ENCODE results near the gene ZBTB12. TPM values are rescaled to one million over a fixed set of nuclear protein-coding genes. Genes with fewer than 3 reads are reported as not detected.
"Not testable (repeated sequence)": the region's sequence is repeated elsewhere in the genome, so short reads cannot be mapped to it uniquely, and the experiment has no call there.

ZBTB12 gene
- polyA plus RNA-seq, 3 donors from 2014 or later = not detected

DNA sequence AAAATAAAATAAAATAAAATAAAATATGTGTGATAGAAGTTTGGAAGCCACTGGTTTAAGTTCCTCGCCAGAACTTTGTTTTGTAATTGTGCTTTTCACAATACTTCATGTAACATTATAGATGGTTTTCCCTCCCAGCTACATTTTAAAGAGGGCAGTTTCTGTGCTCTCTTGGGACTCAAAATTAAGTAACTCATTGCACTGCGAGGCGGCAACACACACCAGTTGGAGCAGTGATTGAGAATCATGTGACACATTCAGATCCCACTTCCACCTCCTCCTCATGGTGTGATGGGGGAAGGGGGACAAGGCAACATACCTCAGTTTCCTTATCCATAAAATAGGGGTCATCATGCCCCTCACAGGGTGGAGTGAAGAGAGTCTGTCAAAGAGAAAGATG lies 33.1 kb upstream of the ZBTB12 start:
- Mint-ChIP-seq H3K4me3 (no peak overlapping the region), H3K9me3 (no peaks in the 10 kb centered on the region), H3K36me3 (no peaks in the 10 kb centered on the region), H3K27ac (no peak overlapping the region), H3K4me1 (no peaks in the 10 kb centered on the region), H3K27me3 (ENCODE audit: low read depth in 3 of 3) (peaks cover 0 to 2% (median 2%) of the 10 kb centered on the region in 3 donors)
- DNase-seq = no peak

DNA sequence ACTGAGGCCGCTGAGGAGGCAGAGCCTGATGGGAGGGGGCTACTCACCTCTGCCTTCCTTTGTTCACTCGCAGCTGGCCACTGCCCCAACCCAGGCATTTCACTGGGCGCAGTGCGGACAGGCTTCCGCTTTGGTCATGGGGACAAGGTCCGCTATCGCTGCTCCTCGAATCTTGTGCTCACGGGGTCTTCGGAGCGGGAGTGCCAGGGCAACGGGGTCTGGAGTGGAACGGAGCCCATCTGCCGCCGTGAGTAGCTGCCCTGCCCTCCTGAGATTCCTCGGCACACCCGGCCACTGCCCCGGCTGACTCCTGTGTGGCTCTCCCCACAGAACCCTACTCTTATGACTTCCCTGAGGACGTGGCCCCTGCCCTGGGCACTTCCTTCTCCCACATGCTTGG lies 31.7 kb upstream of the ZBTB12 start:
- Mint-ChIP-seq H3K4me3 (no peak overlapping the region), H3K9me3 (no peaks in the 10 kb centered on the region), H3K27ac (no peak overlapping the region), H3K27me3 (ENCODE audit: low read depth in 3 of 3) (peaks cover 2% of the 10 kb centered on the region in 3 donors), H3K4me1 (no peaks in the 10 kb centered on the region), H3K36me3 (no peaks in the 10 kb centered on the region)
- no peak for DNase-seq

DNA sequence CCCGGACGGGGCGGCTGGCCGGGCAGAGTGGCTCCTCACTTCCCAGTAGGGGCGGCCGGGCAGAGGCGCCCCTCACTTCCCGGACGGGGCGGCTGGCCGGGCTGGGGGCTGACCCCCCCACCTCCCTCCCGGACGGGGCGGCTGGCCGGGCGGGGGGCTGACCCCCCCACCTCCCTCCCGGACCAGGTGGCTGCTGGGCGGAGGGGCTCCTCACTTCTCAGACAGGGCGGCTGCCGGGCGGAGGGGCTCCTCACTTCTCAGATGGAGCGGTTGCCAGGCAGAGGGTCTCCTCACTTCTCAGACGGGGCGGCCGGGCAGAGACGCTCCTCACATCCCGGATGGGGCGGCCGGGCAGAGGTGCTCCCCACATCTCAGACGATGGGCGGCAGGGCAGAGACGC lies 30.3 kb upstream of the ZBTB12 start:
- not testable (repeated sequence) for H3K27ac Mint-ChIP-seq; H3K4me3 Mint-ChIP-seq; H3K36me3 Mint-ChIP-seq; DNase-seq; H3K9me3 Mint-ChIP-seq; H3K4me1 Mint-ChIP-seq; H3K27me3 Mint-ChIP-seq (ENCODE audit: low read depth in 3 of 3)

DNA sequence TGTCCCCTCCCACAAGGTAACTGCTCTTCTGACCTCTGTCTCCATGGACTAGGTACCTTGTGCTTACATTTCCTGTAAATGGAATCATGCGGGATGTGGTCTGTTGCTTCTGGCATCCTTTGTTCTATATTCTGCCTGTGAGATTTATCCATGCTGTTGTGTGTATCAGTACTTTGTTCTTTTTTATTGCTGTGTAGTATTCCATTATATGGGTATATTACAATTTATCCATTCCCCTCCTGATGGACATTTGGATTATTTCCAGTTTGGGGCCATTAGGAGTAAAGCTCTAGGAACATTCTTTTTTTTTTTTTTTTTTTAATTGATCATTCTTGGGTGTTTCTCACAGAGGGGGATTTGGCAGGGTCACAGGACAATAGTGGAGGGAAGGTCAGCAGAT lies 29.1 kb upstream of the ZBTB12 start:
- no peak for DNase-seq
- no peaks in the 10 kb centered on the region for H3K9me3 Mint-ChIP-seq
- no peak overlapping the region for H3K4me3 Mint-ChIP-seq
- no peaks in the 10 kb centered on the region for H3K4me1 Mint-ChIP-seq
- H3K27ac Mint-ChIP-seq = no peak overlapping the region
- no peaks in the 10 kb centered on the region for H3K36me3 Mint-ChIP-seq
- peaks cover 2 to 5% (median 2%) of the 10 kb centered on the region in 3 donors for H3K27me3 Mint-ChIP-seq (ENCODE audit: low read depth in 3 of 3)

DNA sequence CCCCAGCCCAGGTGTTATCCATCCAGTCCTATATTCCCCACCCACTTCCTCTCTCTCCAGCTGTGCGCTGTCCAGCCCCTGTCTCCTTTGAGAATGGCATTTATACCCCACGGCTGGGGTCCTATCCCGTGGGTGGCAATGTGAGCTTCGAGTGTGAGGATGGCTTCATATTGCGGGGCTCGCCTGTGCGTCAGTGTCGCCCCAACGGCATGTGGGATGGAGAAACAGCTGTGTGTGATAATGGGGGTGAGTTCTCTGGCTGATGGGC lies 26.7 kb upstream of the ZBTB12 start:
- no peaks in the 10 kb centered on the region for H3K36me3 Mint-ChIP-seq
- no peak overlapping the region for H3K27ac Mint-ChIP-seq
- no peak overlapping the region for H3K4me3 Mint-ChIP-seq
- DNase-seq = no peak
- no peaks in the 10 kb centered on the region for H3K9me3 Mint-ChIP-seq
- H3K27me3 Mint-ChIP-seq (ENCODE audit: low read depth in 3 of 3) = peaks cover under 1 to 5% (median 2%) of the 10 kb centered on the region in 3 donors
- no peaks in the 10 kb centered on the region for H3K4me1 Mint-ChIP-seq

DNA sequence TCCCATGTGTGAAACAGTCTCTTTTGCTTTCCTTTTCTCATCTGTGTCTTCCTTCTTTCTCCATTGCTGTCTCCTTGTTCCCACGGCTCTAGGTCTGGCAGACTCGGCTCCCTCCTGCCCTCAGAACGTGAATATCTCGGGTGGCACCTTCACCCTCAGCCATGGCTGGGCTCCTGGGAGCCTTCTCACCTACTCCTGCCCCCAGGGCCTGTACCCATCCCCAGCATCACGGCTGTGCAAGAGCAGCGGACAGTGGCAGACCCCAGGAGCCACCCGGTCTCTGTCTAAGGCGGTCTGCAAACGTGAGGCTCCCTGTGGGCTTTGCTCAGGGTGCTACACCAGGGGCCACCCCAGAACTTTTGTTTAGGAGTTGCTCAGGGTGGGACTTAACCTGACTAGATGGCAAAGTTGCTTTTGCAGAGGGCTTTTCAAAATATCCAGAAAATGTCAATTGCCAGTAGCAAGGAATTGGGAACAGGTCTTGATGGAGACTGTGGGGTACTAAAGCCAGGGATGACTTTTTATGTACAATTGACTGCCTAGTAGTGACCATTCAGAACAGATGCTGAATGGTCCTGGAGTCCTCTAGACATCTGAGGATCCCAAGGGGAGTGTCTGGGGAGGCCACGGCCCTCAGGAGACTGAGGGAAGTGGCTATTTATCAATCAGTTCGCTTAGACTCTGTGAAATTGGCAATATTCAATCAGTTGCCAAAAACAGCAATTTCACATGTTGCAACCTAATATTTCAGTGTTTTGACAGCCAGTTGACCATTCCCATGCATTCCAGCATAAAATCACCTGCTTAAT lies 26.2 kb upstream of the ZBTB12 start:
- no peaks in the 10 kb centered on the region for H3K36me3 Mint-ChIP-seq
- no peaks in the 10 kb centered on the region for H3K9me3 Mint-ChIP-seq
- H3K27ac Mint-ChIP-seq = no peak overlapping the region
- DNase-seq = no peak
- H3K4me3 Mint-ChIP-seq = no peak overlapping the region
- H3K27me3 Mint-ChIP-seq (ENCODE audit: low read depth in 3 of 3) = peaks cover 0 to 5% (median 2%) of the 10 kb centered on the region in 3 donors
- H3K4me1 Mint-ChIP-seq = no peaks in the 10 kb centered on the region

DNA sequence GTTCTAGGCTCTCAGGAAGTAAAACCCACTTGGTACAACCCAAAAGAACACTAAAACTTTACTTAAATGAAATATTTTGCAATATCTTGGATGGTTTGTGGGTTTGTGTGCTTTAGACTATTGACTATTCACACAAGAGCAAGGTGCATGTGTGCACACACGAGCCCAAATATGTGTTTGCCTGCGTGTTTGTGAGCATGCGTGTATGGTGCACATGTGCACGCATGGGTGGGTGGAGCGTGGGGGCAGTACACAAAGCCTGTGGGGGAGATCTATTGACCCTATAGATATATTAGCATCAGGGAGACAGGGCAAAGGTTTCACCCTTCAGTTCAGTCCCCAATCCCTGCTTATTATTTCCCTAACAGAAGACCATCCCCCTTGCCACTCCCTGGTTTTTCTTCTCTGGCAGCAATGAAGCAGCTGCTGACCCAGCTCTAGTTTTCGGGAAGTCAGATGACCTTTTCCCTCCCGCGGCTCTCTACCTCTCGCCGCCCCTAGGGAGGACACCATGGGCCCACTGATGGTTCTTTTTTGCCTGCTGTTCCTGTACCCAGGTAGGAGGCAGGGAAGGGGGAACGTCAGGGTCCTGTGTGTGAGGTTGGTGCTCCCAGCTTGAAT lies 25.5 kb upstream of the ZBTB12 start, which contains the start of gene C2:
TSS of gene C2 (plus strand) at position 476 of the 621 bp plus-strand sequence. CDS start at position 512, 36 bp downstream.
- no peak for DNase-seq
- Mint-ChIP-seq H3K9me3 (no peaks in the 10 kb centered on the region), H3K27ac (no peak within 1 kb of the TSS), H3K4me1 (no peaks in the 10 kb centered on the region), H3K27me3 (ENCODE audit: low read depth in 3 of 3) (peaks cover 0 to 5% (median 2%) of the 10 kb centered on the region in 3 donors), H3K4me3 (no peak within 1 kb of the TSS), H3K36me3 (no peaks in the 10 kb centered on the region)

DNA sequence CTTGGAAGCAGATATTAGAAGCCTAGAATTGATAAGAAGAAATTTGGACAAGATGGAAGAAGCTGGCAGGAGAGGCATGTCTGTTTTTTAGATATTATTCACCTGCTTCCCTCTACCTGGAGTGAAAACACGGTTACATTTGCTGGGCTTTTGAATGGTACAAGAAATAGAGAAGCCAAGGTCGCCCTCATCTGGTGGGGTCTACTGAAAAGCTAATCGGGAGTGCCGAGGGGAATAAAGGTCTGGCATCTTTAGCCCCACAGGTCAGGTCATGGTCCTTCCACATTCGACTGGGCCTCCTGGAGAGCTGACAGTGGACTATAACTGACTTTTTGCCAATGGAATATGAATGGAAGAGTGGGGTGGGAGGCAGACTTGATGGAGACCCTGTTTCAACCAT lies 21.1 kb upstream of the ZBTB12 start:
- H3K4me3 Mint-ChIP-seq = no peak overlapping the region
- DNase-seq = peak in 1 of 3 donors; percentile 19
- H3K36me3 Mint-ChIP-seq = no peaks in the 10 kb centered on the region
- no peaks in the 10 kb centered on the region for H3K9me3 Mint-ChIP-seq
- H3K27ac Mint-ChIP-seq = peak overlapping the region in 1 of 6 donors; percentile 43
- H3K27me3 Mint-ChIP-seq (ENCODE audit: low read depth in 3 of 3) = peaks cover 0 to 5% (median 2%) of the 10 kb centered on the region in 3 donors
- no peaks in the 10 kb centered on the region for H3K4me1 Mint-ChIP-seq

DNA sequence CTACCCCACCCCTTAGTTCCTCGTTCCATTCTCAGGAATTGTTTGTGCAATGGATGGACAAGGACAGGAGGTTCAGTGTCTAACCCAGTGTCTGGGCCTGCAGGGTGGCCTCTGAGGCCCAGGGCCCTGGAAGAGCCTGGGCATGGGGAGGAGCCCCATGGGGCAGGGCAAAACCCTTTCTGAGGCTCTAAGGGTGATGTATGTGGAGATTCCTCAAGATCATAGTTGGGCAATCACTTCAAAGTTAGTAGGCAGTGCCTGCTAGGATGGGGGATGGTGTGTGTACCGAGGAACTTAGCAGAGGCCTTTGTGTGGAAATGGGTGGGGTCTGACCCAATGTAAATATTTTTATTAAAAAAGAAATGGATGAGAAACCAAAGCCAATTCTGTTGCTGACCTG lies 18.9 kb upstream of the ZBTB12 start:
- H3K4me1 Mint-ChIP-seq = no peaks in the 10 kb centered on the region
- no peaks in the 10 kb centered on the region for H3K36me3 Mint-ChIP-seq
- no peak overlapping the region for H3K27ac Mint-ChIP-seq
- H3K27me3 Mint-ChIP-seq (ENCODE audit: low read depth in 3 of 3) = peaks cover 0 to 4% (median 2%) of the 10 kb centered on the region in 3 donors
- no peak overlapping the region for H3K4me3 Mint-ChIP-seq
- DNase-seq = no peak
- no peaks in the 10 kb centered on the region for H3K9me3 Mint-ChIP-seq

DNA sequence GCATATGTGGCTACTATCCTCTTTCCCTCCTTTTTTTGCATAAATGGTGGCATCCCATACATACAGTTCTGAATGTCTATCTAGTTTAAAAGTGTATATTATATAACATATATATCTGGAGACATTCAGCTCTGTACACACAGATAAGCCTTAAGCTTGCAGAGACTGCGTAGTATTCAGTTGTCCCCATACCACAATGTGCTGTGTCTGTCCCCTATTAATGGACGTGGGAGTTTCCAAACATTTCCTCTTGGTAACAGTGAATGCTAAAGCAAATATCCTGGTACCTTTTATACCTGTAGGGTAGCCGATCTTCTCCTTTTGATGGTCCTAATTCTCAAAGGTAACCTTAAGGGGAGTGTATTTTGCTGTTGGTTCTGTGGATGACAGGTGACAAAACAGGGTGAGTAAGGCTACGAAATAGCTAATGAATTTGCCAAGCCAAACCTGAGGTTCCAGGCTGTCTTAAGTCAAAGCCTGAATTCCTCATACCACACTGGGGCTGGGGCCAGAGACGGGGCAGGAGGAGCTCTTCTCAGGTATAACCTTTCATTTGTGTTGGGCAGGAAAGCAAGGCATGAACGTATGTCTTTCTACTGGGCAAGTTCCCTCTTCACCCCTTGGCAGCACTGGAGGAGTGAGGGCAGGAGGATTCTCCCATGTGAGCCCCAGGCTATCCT lies 17.9 kb upstream of the ZBTB12 start:
- Mint-ChIP-seq H3K36me3 (no peaks in the 10 kb centered on the region), H3K27ac (no peak overlapping the region), H3K27me3 (ENCODE audit: low read depth in 3 of 3) (peaks cover 0 to 4% (median 2%) of the 10 kb centered on the region in 3 donors), H3K9me3 (no peaks in the 10 kb centered on the region), H3K4me3 (no peak overlapping the region), H3K4me1 (no peaks in the 10 kb centered on the region)
- no peak for DNase-seq

DNA sequence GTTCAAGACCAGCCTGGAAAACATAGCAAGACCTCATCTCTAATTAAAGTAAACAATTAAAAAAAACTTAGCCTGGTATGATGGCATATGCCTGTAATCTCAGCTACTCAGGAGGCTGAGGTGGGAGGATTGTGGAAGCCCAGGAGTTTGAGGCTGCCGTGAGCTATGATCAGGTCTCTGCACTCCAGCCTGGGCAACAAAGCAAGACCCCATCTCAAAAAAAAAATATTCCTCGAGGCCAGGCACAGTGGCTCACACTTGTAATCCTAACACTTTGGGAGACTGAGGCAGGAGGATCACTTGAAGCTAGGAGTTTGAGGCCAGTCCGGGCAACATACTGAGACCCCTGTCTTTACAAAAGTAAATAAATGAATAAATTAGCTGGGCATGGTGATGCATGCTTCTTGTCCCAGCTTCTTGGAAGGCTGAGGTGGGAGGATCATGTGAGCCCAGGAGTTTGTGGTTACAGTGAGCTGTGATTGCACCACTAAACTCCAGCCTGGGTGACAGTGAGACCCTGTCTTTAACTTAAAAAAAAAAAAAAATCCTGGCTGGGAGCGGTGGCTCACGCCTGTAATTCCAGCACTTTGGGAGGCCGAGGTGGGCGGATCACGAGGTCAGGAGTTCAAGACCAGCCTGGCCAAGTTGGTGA lies 16.3 kb upstream of the ZBTB12 start:
- Mint-ChIP-seq H3K4me3 (no peak overlapping the region), H3K36me3 (no peaks in the 10 kb centered on the region), H3K27me3 (ENCODE audit: low read depth in 3 of 3) (peaks cover 0 to 6% (median 4%) of the 10 kb centered on the region in 3 donors), H3K9me3 (no peaks in the 10 kb centered on the region), H3K4me1 (no peaks in the 10 kb centered on the region), H3K27ac (no peak overlapping the region)
- DNase-seq = no peak

DNA sequence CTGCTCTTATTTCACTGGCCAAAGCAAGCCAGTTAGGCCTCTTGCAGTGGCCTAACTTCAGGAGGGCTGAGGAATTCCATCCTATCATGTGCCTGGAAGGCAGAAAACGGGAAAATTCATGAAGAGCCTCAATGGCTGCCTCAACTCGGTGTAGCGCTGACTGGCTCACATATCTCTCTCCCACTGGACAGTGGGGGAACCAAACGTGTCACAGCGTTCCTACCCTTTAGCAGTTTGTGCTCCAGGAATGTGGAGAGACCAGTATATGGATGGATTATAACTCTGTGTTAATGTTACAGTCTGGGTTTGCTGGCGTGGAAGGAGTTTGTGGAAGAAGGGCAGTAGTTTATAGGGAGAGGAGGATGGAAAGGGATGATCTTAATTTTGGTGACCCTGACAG lies 13.9 kb upstream of the ZBTB12 start:
- DNase-seq = no peak
- no peak overlapping the region for H3K27ac Mint-ChIP-seq
- no peaks in the 10 kb centered on the region for H3K4me1 Mint-ChIP-seq
- H3K9me3 Mint-ChIP-seq = no peaks in the 10 kb centered on the region
- H3K36me3 Mint-ChIP-seq = no peaks in the 10 kb centered on the region
- H3K4me3 Mint-ChIP-seq = no peak overlapping the region
- peaks cover 0 to 12% (median 4%) of the 10 kb centered on the region in 3 donors for H3K27me3 Mint-ChIP-seq (ENCODE audit: low read depth in 3 of 3)

DNA sequence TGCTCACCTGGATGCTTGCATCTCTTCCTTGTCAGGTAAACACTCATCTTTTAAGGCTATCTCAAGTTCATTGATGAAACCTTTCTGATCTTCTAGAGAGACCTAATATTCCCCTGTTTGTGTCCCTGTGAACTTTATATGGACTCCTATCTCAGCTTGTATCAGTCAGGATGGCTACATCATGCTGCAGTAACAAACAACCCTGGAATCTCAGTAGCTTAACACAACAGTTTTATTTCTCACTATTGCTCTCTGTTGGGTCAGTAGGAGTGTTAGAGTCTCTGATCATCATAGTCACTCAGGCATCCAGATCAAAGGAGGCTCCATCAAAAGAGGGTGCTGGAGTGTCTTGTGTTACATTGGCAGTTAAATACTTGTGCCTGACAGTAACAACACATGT lies 13.5 kb upstream of the ZBTB12 start:
- no peak for DNase-seq
- Mint-ChIP-seq H3K36me3 (no peaks in the 10 kb centered on the region), H3K27ac (no peak overlapping the region), H3K4me3 (no peak overlapping the region), H3K4me1 (no peaks in the 10 kb centered on the region), H3K27me3 (ENCODE audit: low read depth in 3 of 3) (peaks cover 0 to 12% (median 4%) of the 10 kb centered on the region in 3 donors), H3K9me3 (no peaks in the 10 kb centered on the region)
